CD4-positive, alpha-beta T cell treated with Interleukin-17A for 1 hour (primary cell): ENCODE data around the gene SCAPER.
"Not testable (repeated sequence)": the region's sequence is repeated elsewhere in the genome, so short reads cannot be mapped to it uniquely, and the experiment has no call there.

Experiments used
- DNase-seq: peaks from one replicate; pipeline ENCODE4 v3.0.0-alpha.2; 2020

Gene SCAPER

GRCh38 chr15:76772776-76773175, 132.4 kb downstream of the SCAPER start:
- no peak for DNase-seq

- DNase-seq: no peak
These were observed 141.1 kb downstream of the SCAPER start for GRCh38 chr15:76764004-76764403.

GRCh38 chr15:76763554-76763953, 141.6 kb downstream of the SCAPER start:
- no peak for DNase-seq

GRCh38 chr15:76756381-76756780, 148.8 kb downstream of the SCAPER start:
- no peak for DNase-seq

- no peak for DNase-seq
These were observed 151.4 kb downstream of the SCAPER start for GRCh38 chr15:76753771-76754170.

GRCh38 chr15:76753131-76753530, 152.0 kb downstream of the SCAPER start:
- no peak for DNase-seq

GRCh38 chr15:76752549-76752948, 152.6 kb downstream of the SCAPER start:
- DNase-seq: no peak

GRCh38 chr15:76737573-76737972, 167.6 kb downstream of the SCAPER start:
- DNase-seq: no peak

- DNase-seq: not testable (repeated sequence)
These were observed 172.8 kb downstream of the SCAPER start for GRCh38 chr15:76732321-76732720.

- no peak for DNase-seq
These were observed 174.9 kb downstream of the SCAPER start for GRCh38 chr15:76730262-76730661.

- DNase-seq: no peak
These were observed 186.3 kb downstream of the SCAPER start for GRCh38 chr15:76718863-76719262.

GRCh38 chr15:76714950-76715349, 190.2 kb downstream of the SCAPER start:
- no peak for DNase-seq

- DNase-seq: no peak
These were observed 193.8 kb downstream of the SCAPER start for GRCh38 chr15:76711351-76711827.

GRCh38 chr15:76704032-76704431, 201.1 kb downstream of the SCAPER start:
- DNase-seq: not testable (repeated sequence)

GRCh38 chr15:76696840-76697239, 208.3 kb downstream of the SCAPER start:
- DNase-seq: no peak

GRCh38 chr15:76692546-76692945, 212.6 kb downstream of the SCAPER start:
- not testable (repeated sequence) for DNase-seq

GRCh38 chr15:76687592-76687991, 217.5 kb downstream of the SCAPER start:
- not testable (repeated sequence) for DNase-seq

- DNase-seq: no peak
These were observed 221.1 kb downstream of the SCAPER start for GRCh38 chr15:76684002-76684401.

- no peak for DNase-seq
These were observed 222.3 kb downstream of the SCAPER start for GRCh38 chr15:76682833-76683232.

GRCh38 chr15:76682259-76682658, 222.9 kb downstream of the SCAPER start:
- DNase-seq: no peak

GRCh38 chr15:76678766-76679165, 226.4 kb downstream of the SCAPER start:
- no peak for DNase-seq

- no peak for DNase-seq
These were observed 230.3 kb downstream of the SCAPER start for GRCh38 chr15:76674883-76675282.

GRCh38 chr15:76669521-76670207, 235.5 kb downstream of the SCAPER start:
- no peak for DNase-seq

- no peak for DNase-seq
These were observed 236.2 kb downstream of the SCAPER start for GRCh38 chr15:76668900-76669299.
